HG02870 (cell line): ENCODE measurements around the gene YWHAQ.
A peak's percentile ranks its signal among the peaks of the same experiment; 100 is the strongest.
"Not testable (repeated sequence)": the region's sequence is repeated elsewhere in the genome, so short reads cannot be mapped to it uniquely, and the experiment has no call there.

Experiments
- ATAC-seq: cut with Tn5 transposase; IDR thresholded peaks from one replicate; pipeline ENCODE4 v1.9.1; 2021; ENCODE audit warnings: mild to moderate bottlenecking, moderate library complexity; ENCODE audit not compliant: unreplicated experiment

Gene YWHAQ

DNA sequence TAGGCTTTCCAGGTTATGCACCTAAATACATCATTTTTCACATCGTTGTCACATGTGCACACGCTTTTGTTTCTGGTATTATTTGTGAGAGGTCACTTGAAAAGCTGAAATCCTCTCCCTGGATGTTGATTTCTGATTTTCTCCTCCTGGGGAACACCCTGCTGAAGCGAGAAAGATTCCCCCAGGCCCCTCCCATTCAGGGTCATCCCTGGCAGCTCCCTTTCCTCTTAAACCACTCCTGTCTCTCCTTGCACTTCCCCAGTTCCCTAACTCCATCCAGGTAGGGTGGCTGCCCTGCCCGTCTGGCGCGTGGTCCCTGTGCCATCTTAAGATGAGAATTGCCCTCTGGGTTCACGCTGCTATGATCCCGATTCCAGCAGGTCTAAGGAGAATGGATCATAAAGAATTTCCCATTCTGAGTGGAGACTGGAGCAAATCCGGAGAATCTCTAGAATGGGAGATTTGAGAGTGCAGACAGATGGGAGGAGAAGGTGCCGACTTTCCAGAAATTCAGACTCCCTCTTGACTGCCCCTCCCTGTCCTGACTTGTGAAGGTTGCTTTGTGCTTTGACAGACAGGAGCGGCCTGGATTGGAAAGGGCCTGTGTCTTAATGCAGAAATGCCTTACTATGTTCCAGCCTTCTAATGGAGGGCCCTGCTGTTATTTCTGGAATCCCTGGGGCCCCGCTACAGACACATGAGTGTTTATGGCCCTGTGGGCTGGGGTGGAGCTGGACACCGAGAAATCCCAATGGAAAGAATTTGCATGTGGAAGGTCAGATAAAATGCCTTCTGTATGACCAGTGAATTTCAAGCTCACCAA lies 1.3 kb upstream of the YWHAQ start:
- ATAC-seq, result no peak

DNA sequence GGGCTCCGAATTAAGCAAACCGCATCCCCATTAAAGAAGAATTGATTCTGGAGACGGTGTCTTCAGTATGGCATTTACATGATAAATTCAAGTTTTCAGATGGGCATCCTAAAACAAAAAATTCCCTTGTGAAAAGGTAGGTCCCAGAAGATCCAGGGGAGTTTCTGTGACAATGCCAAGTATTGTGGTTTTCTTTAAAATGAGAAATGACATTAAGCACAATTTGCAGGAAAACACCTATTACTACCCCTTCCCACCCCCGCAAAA lies 689 bp upstream of the YWHAQ start:
- ATAC-seq, result no peak

DNA sequence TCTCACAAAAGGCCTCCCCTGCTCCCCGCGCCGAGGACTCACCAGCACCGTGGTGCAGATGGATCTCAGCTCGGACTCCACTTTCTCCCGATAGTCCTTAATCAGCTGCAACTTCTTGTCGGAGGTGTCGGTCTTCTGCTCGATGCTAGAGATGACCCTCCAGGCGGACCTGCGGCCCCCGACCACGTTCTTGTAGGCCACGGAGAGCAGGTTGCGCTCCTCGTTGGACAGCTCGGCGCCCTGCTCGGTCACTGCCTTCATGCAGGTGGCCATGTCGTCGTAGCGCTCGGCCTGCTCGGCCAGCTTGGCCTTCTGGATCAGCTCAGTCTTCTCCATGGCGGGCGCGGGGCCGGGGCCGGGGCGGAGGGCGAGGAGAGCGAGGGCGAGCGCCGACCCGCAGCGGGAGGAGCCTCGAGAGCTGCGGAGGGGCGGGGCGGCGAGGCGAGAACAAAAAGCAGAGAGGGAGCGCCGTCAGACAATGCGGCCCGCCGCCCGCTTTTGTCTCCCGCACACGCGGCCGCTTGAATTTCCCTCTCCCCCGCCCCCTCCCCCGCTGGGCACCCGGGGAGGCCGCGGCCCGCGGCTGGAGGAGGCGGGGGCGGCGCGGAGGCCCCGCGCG lies 571 bp downstream of the YWHAQ start:
- peak; percentile 39 for ATAC-seq

DNA sequence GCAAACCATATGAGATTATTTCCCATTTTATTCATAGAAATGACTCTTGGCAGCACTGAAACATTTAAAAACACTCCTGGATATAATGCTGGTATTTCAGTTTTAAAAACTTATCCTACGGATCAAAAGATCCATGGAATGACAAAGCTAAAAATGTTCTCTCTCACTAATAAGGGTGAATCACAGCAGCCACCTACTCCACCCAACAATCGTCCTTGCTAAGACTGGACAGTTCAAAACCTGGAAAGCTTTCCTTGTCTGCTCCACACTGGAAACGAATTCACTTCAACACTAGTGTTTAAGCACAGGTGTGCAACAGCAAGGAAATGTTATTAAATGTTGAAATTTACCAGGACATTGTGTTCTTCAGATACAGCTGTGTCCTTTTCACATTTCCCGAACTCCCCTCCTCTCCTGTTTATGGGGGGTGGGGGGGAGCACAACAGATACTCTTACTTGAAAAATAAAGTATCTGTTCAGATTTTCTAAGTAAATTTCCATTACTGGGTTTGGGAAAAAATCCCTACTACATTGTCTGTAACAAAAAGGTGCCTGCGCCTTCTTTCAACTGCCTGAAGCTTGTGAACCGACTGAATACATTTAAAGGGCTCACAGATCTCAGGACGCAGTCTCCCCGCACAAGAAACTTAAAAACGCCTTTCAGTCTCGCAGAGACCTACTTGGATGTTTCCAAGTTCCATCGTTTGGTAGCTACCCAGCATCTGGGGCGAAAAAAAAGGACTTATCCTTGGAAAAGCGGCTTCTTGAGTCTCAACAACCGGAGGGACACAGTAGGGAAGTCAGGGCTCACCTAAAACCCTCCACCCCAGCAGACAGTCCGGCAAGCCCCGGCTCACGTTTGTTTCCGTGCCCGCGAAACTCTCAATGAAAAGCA lies 1.3 kb downstream of the YWHAQ start:
- ATAC-seq, result no peak

DNA sequence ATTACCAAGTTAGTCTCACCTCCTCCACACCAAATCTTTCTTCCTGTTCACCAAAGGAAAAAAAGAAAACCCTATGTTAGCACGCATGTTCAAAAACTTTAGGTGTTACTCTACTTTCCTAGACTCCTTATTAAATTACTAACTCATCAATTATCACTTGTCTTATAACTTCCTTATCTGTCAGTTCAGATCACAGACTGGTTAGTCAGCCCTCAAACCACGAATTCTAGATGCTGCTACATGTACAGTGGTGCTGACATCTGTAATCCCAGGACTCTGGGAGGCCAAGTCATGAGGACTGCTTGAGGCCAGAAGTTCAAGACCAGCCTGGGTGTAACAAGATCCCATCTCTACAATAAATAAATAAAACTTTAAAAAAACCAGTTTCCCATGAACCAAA lies 3.5 kb downstream of the YWHAQ start:
- no peak for ATAC-seq

DNA sequence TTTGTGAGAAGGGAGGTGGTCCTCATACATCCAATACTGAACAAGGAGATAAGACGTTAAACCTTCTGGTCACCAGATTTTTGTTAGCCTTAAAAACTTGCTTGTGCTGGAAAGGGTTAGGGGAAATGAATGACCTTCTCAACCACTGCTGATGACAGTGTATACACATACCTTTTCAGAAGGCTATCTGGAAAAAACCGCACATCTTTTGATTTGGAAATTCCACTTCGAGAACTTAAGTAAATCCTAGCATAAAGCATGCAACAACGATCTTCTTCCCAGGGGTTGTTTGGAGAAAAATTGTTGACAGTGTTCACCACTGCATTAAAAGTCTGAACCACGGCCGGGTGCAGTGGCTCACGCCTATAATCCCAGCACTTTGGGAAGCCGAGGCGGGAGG lies 7.6 kb downstream of the YWHAQ start:
- ATAC-seq, result no peak

DNA sequence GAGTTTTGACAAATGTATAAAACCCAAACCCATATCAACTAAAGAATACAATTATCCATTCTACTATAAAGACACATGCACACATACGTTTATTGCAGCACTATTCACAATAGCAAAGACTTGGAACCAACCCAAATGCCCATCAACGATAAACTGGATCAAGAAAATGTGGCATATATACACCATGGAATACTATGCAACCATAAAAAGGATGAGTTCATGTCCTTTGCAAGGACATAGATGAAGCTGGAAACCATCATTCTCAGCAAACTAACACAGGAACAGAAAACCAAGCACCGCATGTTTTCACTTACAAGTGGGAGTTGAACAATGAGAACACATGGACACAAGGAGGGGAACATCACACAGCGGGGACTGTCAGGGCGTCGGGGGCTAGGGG lies 9.1 kb downstream of the YWHAQ start:
- ATAC-seq, result not testable (repeated sequence)

DNA sequence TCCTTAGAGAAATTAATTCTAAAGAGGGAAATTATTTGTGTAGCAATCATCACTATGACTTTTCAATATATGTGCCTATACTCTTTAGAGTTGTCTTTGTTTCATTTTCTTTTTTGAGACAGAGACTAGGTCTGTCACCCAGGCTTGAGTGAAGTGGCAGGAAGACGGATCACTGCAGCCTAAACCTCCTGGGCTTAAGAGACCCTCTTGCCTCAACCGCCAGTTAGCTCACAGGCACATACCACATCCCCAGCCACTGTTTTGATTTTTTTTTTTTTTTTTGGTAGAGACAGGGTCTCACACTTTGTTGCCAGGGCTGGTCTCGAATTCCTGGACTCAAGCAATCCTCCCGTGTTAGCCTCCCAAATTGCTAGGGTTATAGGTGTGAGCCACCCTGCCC lies 12.4 kb downstream of the YWHAQ start:
- ATAC-seq, result no peak

DNA sequence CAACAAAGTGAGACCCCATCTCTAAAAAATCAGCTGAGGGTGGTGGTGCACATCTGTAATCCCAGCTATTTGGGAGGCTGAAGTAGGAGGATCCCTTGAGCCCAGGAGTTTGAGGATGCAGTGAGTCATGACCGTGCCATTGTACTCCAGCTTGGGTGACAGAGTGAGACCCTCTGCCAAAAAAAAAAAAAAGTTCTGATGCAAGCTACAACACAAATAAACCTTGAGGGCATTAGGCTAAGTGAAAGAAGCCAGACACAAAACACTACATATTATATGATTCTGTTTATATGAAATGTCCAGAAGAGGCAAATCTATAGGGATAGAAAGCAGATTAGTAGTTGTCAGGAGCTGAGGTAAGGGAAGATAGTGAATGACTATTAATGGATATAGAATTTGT lies 13.0 kb downstream of the YWHAQ start:
- no peak for ATAC-seq

DNA sequence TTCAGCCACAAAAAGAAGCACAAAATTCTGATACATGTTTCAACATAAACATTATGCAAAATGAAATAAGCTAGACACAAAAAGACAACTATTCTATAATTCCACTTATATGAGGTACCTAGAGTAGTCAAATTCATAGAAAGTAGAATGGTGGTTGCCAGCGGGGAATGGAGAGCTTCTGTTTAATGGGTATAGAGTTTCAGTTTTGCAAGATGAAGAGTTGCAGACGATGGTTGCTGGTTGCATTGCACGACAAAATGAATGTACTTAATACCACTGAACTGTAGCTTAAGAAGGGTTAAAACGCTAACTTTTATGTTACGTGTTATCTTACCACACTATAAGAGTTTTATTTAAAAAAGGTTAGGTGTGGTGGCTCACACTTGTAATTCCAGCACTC lies 13.5 kb downstream of the YWHAQ start:
- ATAC-seq, result no peak

DNA sequence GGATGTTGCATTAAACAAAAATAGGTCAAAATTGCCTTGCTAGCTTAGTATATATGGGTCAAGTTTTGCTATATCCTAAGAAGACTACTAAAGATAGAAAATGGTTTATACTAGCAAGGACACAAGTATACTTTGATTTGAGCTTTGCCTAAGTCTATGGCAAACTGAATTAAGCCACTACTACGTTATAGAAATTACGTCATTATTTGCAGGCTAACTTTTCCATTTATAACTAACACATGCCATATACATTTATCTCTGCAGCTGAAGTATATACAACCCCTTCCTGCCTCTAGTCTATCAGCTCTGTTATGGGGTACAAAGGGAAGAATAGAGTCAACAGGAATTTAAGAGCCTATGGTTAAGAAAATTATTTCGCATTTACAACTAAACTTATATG lies 16.2 kb downstream of the YWHAQ start:
- no peak for ATAC-seq

DNA sequence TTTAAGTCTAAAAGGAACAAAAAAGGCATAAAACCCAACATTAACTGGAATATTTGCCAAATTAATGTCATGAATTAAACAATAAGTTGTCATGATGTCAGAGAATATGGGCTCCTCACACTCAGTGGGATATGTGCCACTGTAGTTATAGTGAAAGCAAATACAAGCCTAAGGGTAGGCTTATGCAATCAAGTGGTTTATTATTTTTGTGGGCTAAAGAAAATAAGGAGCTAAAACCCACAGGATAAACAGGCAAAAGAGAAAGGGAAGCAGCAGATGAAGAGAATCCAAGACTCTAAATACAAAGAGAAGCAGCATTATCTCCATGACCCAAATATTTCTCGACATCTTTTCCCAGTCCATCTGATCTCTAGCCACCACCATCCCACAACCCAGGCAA lies 17.5 kb downstream of the YWHAQ start:
- ATAC-seq, result no peak

DNA sequence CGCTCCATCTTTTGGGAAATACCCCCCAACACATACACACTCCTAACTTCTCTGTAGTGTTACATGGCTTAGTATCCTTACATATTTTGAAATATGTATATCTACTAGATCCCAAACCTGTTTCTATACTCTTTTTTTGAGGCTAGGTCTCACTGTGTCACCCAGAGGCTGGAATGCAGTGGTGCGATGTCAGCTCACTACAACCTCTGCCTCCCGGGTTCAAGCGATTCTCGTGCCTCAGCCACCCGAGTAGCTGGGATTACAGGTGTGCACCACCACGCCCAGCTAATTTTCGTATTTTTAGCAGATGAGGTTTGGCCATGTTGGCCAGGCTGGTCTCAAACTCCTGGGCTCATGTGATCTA lies 19.3 kb downstream of the YWHAQ start:
- not testable (repeated sequence) for ATAC-seq

DNA sequence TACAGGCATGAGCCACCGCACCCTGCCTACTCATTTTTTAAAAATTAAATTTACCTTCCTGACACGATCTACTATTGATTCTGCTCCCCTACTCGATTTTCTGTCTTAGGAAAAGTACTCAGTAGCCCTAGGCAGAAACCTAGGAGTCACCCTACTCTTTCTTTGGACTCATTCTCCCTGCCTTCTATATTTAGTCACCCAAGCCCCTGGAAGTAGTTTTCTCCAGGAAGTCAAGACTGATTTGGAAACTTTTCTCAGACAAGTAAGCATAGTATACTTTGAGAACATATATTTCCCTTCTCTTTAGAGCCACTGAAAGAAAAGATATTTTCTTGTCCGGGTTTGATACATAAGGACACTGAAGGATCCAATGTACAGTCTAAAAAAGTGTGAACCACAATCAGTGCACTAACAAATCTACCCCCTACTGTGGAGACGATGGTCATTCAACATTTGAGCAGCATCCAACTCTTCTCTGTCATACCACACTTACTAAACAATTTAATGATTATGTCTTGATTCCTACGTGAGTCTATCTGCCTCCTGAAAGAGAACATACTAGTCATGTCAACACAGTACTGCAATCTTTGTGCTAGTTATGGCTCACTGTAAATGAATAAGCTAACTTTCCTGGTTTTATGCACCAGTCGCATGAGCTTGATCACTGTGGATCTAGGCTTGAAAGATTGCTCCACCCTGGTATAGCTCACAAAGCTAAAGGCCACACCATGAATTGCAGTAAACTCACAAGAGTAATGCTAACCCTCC lies 19.8 kb downstream of the YWHAQ start:
- no peak for ATAC-seq

DNA sequence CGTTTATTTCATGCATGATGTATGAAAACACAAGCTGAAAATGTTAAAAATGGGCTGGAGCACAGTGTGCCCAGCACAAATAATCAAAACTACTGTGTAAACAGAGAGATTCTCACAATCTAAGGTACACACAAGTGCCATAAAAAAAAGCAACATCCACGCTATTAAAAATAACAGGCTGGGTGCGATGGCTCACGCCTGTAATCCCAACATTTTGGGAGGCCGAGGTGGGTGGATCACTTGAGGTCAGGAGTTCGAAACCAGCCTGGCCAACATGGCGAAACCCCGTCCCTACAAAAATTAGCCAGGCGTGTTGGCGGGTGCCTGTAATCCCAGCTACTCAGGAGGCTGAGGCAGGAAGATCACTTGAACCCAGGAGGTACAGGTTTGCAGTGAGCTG lies 22.3 kb downstream of the YWHAQ start:
- ATAC-seq, result not testable (repeated sequence)

DNA sequence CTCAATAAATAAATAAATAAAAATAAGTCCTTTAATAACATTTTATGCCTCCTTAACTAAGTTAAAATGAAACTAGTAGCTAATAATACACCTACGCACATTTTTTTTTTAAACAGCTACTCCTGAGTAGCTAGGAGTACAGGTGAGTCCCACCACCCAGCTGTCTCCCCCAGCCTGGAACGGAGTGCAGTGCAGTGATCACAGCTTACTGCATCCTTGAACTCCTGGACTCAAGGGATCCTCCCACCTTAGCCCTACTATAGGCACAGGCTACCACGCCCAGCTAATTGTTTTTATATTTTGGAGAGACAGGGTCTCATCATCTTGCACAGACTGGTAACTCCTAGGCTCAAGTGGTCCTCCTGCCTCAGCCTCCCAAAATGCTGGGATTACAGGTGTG lies 28.4 kb downstream of the YWHAQ start:
- ATAC-seq, result no peak

DNA sequence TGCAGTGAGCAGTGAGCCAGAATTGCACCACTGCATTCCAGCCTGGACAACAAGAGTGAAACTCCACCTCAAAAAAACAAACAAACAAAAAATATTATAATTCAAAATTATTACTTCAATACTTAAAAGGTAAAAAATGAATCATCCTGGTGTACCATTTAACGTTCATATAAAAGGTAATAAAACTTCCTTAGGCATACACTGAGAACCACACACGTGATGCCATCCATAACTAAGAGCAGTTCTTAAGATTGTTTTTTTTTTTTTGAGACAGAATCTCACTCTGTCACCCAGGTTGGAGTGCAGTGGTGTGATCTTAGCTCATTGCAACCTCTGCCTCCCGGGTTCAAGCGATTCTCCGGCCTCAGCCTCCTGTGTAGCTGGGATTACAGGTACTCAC lies 29.4 kb downstream of the YWHAQ start:
- no peak for ATAC-seq

DNA sequence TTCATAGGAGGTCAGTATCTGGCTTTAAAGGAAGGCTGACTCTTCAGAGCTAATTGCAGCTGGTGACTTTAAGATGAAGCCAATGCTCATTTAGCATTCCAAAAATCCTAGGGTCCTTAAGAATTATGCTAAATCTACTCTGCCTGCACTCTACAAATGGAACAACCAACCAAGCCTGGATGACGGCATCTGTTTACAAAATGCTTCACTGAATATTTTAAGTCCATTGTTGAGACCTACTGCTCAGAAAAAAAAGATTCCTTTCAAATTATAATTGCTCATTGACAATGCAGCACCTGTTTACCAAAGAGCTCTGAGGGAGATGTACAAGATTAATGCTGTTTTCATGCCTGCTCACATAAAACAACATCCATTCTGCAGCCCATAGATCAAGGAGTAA lies 31.4 kb downstream of the YWHAQ start:
- no peak for ATAC-seq

DNA sequence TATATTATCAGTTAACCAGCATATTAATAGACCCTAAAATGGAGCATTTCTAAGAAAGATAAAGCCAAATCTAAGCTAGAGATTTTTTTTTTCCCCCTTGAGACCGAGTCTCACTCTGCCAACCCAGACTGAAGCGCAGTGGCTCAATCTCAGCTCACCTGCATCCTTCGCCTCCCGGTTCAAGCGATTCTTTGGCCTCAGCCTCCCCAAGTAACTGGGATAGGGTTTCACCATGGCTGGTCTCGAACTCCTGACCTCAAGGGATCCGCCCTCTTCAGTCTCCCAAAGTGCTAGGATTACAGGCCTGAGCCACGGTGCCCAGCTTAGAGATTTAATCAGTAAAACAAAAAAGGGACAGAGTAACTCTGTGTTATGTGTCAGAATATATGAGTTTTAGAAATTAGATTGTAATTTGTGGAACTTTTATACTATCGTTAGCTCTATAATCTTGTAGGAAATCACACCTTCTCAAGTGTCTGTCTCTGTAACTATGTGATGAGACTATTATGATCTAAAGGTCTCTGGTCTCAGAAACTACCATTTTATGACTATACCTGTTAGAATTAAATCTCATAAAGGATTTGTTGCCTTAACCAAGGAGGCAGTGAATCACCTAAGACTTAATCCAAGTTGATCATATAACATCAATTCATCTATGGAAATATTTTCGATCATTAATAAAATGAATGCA lies 34.0 kb downstream of the YWHAQ start:
- ATAC-seq, result no peak

DNA sequence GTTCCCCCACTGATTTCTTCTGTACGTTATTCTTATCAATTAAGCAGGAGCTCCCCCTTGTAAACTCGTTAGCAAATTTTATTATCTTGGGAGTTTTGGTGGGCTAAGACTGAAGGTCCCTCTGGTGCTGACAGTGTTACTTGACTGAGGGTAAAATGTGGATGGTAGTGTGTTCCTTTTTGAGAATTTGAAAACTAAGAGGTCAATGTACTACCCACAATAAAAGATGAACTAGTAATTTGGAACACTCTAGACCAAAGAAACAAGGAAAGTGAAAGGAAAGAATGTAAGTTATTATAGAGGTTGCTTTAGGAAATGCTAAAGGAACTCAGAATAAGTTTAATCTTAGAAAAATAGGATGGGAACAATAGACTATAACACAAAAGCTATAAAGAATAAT lies 35.1 kb downstream of the YWHAQ start:
- no peak for ATAC-seq

DNA sequence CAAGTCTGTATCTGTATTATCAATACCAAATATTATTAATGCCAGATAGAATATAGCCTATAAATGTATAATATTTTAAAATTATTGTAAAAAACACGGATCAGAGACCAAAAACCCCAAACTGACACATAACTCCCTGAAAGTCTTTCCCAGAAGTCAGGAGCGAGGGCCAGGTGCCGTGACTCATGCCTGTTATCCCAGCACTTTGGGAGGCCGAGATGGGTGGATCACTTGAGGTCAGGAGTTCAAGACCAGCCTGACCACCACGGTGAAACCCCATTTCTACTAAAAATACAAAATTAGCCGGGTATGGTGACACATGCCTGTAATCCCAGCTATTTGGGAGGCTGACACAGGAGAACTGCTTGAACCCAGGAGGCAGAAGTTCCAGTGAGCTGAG lies 35.5 kb downstream of the YWHAQ start:
- ATAC-seq, result not testable (repeated sequence)
